ENCODE measurements around the gene NAV2.

The NAV2 gene

GRCh38 chr11:20032127-20032526 is 319.5 kb downstream of the NAV2 start:
- DNase-seq: no peak

DNA sequence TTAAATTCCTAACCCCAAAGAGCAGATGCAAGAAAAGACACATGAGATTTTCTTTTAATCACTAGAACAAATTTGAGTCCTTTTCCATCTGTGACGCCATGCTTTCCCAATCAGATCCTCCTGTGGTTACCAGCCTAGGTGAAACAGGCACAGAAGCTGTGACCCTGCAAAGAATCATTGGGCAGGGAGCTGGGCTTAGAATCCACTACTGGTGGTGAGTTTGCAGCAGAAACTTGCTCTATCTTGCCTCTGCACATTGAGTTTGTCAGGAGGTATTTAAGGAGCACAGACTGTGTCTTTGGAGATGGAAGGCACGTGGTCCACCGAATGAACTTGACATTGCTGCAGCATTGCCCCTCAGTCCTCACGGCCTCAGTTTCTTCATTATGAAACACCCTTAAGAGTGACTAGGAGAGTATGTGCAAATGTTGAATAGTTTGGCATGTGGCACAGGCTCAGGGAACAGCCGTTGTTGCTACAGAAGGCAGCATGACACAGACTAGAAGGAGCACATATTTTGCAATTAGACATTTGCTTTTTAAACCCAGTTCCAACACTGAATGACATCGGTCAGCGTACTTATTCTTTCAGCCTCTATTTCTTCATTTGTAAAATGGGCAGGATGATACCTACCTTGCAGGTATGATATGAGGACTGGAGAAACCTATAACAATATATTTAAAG is 320.1 kb downstream of the NAV2 start:
- DNase-seq: no peak

DNA sequence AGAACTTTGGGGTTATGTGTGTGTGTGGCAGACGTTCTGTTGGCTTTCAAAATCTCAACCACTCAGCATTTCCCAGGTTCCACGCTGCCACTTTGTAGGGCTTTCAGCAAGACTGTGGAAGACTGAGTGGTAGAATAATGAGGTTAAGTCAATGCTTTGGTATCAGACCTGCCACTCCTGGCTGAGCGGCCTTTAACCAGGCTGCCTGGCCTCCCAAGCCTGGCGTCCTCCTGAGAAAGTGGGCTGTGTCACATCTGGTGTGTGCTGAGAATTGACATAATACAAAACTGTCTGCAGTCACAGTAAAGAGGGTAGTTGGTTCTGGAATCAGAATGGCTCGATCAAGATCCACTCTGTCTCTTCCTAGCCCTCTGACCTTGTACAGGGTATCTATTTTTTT is 321.2 kb downstream of the NAV2 start:
- no peak for DNase-seq

GRCh38 chr11:20034941-20035340 is 322.3 kb downstream of the NAV2 start:
- DNase-seq: no peak

DNA sequence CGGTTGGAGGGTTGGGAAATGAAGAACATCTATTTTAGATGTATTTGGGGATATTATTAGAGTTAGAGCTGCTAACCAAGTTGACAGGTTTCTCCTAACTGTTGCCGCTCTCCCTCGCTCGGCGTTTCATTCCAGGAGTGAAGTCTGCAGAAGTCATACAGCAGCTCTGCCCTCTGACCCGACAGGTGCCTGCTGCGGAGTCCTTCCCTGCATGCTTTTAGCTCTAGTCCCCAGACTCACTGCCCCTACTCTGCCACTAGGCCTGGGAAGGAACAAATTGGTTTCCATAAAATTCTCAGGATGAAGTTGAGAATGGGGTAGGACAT is 322.7 kb downstream of the NAV2 start:
- no peak for DNase-seq

GRCh38 chr11:20035701-20036601 is 323.3 kb downstream of the NAV2 start:
- no peak for DNase-seq

DNA sequence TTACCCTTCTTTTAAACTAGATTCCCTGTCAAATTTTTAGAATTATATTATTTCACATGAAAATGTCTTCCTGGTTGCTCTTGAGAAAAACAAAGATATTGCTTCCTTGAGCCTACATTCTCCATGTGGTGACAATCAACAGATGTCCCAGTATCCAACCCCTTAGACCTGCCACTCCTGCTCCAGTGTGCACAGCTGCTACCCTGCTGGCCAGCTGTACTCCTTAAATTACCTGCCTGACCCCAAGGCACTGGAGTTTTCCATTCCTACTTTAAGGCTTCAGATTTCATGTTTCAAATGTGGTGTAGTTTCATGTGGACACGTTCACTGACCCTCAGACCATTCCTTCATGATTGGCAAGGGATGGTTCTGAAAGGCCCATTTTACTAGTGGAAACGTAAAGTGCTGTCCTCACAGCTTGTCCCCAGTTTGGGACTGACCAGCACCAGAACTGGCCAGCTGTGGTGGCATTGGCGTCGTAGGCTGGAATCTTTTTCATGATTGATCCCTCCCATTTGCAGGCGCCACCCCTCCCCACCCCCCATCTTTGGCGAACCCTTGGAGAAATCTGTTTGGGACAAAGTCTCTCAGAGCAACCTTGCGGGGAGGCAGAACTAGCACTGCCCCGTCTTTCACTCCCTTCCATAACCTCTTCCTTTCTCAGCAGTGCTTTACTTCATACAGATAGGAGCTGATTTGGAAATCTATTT is 324.1 kb downstream of the NAV2 start:
- no peak for DNase-seq

DNA sequence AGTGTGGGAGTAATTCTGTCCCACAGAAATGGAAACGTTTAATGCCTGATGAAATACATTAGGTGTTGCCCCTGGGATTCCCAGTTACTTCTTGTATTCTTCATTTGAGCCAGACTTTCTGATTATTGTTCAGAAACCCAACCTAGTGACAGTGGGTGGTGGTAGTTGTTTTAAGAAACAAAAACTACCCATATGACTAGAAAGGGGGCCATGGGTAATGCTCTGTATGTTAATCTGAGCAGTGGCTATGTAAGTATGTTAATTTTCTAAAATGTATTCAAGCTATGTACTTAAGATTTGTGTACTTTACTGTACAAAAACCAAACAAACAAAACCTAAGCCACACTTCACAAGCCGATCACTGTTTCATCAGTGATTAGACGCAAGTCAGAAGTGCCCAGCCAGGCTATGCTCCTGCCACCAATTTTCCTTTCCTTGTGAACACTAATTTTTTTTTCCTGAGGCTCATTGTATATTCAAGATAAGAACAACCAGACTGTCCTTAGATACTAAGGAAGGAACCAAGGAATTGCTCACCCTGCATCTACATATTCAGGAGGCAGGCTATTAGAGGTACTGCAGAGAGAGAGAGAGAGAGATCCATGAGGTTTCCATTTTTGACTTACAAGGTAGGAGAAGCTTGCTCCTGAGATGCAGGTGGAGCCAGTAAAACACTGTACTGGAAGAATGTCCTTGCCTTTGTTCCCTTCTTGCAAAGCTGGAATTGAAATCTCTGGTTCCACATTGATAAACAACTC is 324.9 kb downstream of the NAV2 start:
- DNase-seq: no peak

DNA sequence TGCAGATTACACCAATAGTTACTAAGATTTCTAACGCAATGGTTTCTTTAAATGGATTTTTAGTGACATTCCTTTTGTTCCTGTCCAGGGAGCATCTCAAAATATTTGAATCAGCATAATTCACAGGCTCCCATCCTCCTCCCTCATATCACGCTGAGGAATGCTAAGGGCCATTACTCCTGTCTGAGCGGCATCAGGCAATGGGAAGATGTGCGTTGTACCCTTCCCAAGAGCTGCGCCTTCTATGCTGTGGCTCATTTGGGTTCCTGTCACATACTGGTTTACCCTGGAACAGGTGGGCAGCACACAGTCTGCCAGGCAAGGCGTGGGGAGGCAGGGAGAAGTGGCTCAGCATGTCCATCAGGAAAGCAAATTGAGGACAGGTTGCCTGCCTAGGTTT is 325.8 kb downstream of the NAV2 start:
- no peak for DNase-seq

- DNase-seq: no peak
Observed at GRCh38 chr11:20038972-20039371, 326.3 kb downstream of the NAV2 start.

GRCh38 chr11:20041499-20041898 is 328.9 kb downstream of the NAV2 start:
- no peak for DNase-seq

DNA sequence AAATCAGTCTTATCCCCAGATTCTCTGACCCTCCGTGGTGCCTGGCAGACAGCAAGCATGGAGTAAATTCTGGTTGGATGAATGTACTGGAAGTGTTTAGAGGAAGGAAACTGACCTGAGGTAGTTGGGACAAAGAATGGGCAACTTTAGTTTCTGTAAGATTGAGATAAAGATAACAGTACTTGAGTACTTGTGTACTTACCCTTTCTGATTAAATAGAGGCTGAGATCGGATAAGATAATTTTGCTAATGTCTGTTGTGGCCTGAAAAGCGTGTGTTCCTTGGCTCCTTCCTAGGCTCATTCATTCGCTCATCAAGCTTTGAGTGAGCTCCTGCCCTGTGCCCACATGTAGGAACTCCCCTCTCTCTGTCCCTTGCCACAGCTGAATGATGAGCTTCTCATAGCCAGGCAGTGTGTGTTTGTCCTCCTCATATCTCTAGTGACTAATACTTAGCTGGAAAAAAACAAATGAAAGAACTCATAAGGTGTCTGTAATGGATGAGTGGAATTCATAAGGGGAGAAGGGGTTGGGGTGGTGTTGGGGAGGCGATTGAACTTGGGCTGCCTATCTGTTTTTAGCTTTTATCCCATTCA is 329.5 kb downstream of the NAV2 start:
- no peak for DNase-seq

- DNase-seq: no peak
Observed at GRCh38 chr11:20042811-20043341, 330.2 kb downstream of the NAV2 start.

- no peak for DNase-seq
Observed at GRCh38 chr11:20043992-20044391, 331.4 kb downstream of the NAV2 start.

GRCh38 chr11:20045098-20045688 is 332.6 kb downstream of the NAV2 start:
- DNase-seq: no peak

DNA sequence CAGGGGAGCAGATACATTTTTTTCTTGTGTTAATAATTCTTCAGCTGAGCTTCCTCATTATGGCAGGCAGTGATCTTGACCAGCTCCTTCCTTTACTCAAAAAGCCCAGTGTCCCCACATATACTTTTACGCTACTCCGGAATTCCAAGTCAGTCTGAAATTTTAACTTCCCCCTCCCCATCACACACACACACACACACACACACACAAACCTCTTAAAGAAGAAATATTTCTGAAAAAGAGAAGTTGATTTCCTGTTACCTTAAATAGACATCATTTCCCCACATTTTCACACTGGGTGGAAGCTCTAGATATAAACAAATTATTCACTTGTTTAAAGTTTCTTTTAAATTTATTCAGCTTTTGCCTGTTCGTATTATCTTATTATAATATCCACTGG is 333.8 kb downstream of the NAV2 start:
- no peak for DNase-seq

DNA sequence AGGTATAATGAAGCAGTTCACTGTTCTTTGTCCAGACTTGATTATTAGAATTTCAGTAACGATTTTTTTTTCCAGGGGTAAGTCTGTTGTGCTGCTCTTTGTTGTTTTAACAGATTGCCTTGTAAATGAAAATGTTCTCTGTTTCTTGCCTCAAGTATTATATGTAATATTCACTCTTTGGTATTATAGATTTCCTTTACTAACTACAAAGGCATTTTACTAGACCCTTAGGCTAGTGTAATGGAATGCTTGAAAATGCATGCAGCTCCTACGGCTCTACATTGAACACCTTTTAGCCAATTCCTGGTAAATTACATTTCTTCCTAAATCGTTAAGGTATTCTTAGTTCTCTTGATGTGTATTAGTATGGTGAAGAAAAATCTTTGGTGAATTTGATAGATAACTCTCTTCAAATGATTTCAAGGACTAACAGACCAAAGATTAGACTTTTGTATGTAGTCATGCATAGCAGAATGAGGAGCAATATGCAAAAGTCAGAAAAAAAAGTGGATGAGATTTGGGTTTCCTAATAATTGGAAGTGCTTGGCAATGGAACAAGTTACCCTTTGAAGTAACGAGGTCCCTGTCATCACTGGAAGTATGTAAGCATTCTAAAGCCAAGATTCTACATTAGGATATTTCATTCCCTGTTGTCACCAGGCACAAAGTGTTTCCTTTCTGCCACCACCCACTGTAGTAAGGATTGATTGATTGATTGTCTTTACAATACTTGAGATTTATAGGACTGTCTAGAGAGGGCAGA is 334.6 kb downstream of the NAV2 start:
- DNase-seq: no peak

GRCh38 chr11:20047769-20048154 is 335.1 kb downstream of the NAV2 start:
- DNase-seq: no peak

DNA sequence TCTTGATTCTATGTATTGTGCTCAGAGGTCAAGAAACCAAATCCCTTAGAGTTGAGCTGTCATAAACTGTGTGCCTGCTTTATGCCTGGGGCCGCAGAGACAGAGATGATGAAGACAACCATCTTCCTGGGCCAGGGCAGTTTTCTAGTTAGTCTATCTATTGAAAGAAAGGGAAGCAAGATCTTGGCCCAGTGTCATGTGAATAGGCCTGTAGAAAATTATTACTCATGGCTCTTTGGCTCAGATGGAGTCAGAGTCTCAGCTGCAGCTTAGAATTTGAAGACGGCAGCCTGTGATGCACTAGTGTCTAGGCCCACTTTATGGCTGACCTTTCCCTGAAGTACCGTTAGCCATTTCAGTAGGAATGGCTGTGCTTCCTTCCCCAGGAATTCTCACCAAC is 335.6 kb downstream of the NAV2 start:
- DNase-seq: no peak

DNA sequence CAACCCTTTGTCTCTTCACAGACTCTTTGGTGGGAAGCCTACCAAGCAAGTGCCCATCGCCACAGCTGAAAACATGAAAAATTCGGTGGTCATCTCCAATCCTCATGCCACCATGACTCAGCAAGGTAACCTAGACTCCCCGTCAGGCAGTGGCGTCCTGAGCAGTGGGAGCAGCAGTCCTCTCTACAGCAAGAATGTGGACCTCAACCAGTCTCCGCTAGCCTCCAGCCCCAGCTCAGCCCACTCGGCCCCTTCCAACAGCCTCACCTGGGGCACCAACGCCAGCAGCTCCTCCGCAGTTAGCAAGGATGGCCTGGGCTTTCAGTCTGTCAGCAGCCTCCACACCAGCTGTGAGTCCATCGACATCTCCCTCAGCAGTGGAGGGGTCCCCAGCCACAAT is 336.1 kb downstream of the NAV2 start:
- no peak for DNase-seq

- DNase-seq: no peak
Observed at GRCh38 chr11:20049231-20049630, 336.6 kb downstream of the NAV2 start.
